ENCODE results near the gene MAF.

The MAF gene

GRCh38 chr16:79628988-79629387 is 28.5 kb upstream of the MAF start:
- TF ChIP-seq EZH2 (optimal IDR thresholded peaks at IDR 0.05; ENCODE audit: low read depth, low read length) (no peak), CTCF (IDR thresholded peaks at IDR 0.05; ENCODE audit: low read length) (no peak), EZH2phosphoT487 (IDR thresholded peaks at IDR 0.05; ENCODE audit: low read length) (no peak)
- Histone ChIP-seq H3K4me2 (ENCODE audit: low read depth, low read length) (peak overlapping the region; percentile 57; the same call in 1 of the 2 replicates), H3K9me3 (replicated peaks; ENCODE audit: insufficient read depth, low read length) (no peaks in the 10 kb centered on the region), H3K36me3 (replicated peaks; ENCODE audit: insufficient read depth, low read length) (no peaks in the 10 kb centered on the region), H3K4me3 (ENCODE audit: low read length) (no peak overlapping the region), H3F3A (ENCODE audit: insufficient read depth, low read length) (peaks cover 13% of the 10 kb centered on the region), H3K27ac (ENCODE audit: low read length) (peak overlapping the region; percentile 89), H3K4me1 (ENCODE audit: low read length) (peaks cover 30% of the 10 kb centered on the region), H4K20me1 (ENCODE audit: insufficient read depth, low read length) (no peaks in the 10 kb centered on the region), H3K9me2 (replicated peaks; ENCODE audit: insufficient read depth, low read length) (no peaks in the 10 kb centered on the region), H3K79me2 (ENCODE audit: low read length) (no peaks in the 10 kb centered on the region), H3K9ac (ENCODE audit: low read length) (peak overlapping the region; percentile 40), H2AFZ (ENCODE audit: low read length) (no peak overlapping the region), H3K27me3 (replicated peaks; ENCODE audit: insufficient read depth, low read length) (no peaks in the 10 kb centered on the region)
- DNase-seq = no peak

- Histone ChIP-seq H3K4me3 (ENCODE audit: low read length) (no peak overlapping the region), H3K4me2 (ENCODE audit: low read depth, low read length) (peak overlapping the region; percentile 57; the same call in 1 of the 2 replicates), H3K27ac (ENCODE audit: low read length) (peak overlapping the region; percentile 89), H2AFZ (ENCODE audit: low read length) (no peak overlapping the region), H3K9me3 (replicated peaks; ENCODE audit: insufficient read depth, low read length) (no peaks in the 10 kb centered on the region), H4K20me1 (ENCODE audit: insufficient read depth, low read length) (no peaks in the 10 kb centered on the region), H3K27me3 (replicated peaks; ENCODE audit: insufficient read depth, low read length) (no peaks in the 10 kb centered on the region), H3K9me2 (replicated peaks; ENCODE audit: insufficient read depth, low read length) (no peaks in the 10 kb centered on the region), H3K36me3 (replicated peaks; ENCODE audit: insufficient read depth, low read length) (no peaks in the 10 kb centered on the region), H3K9ac (ENCODE audit: low read length) (peak overlapping the region; percentile 59), H3F3A (ENCODE audit: insufficient read depth, low read length) (peaks cover 13% of the 10 kb centered on the region), H3K79me2 (ENCODE audit: low read length) (no peaks in the 10 kb centered on the region), H3K4me1 (ENCODE audit: low read length) (peaks cover 30% of the 10 kb centered on the region)
- TF ChIP-seq EZH2phosphoT487 (IDR thresholded peaks at IDR 0.05; ENCODE audit: low read length) = no peak
- no peak for TF ChIP-seq CTCF (IDR thresholded peaks at IDR 0.05; ENCODE audit: low read length)
- no peak for TF ChIP-seq EZH2 (optimal IDR thresholded peaks at IDR 0.05; ENCODE audit: low read depth, low read length)
- DNase-seq = peak; percentile 92
Observed at GRCh38 chr16:79628501-79628975, 28.0 kb upstream of the MAF start.

GRCh38 chr16:79627092-79627491 is 26.6 kb upstream of the MAF start:
- H3K9ac ChIP-seq (ENCODE audit: low read length) = no peak overlapping the region
- TF ChIP-seq CTCF (IDR thresholded peaks at IDR 0.05; ENCODE audit: low read length) = no peak
- TF ChIP-seq EZH2phosphoT487 (IDR thresholded peaks at IDR 0.05; ENCODE audit: low read length) = no peak
- TF ChIP-seq EZH2 (optimal IDR thresholded peaks at IDR 0.05; ENCODE audit: low read depth, low read length) = no peak
- no peaks in the 10 kb centered on the region for H3K9me2 ChIP-seq (replicated peaks; ENCODE audit: insufficient read depth, low read length)
- no peak for DNase-seq
- no peak overlapping the region for H3K4me3 ChIP-seq (ENCODE audit: low read length)
- H3K27ac ChIP-seq (ENCODE audit: low read length) = no peak overlapping the region
- peaks cover 13% of the 10 kb centered on the region for H3F3A ChIP-seq (ENCODE audit: insufficient read depth, low read length)
- no peaks in the 10 kb centered on the region for H3K79me2 ChIP-seq (ENCODE audit: low read length)
- H3K27me3 ChIP-seq (replicated peaks; ENCODE audit: insufficient read depth, low read length) = no peaks in the 10 kb centered on the region
- H2AFZ ChIP-seq (ENCODE audit: low read length) = no peak overlapping the region
- no peak overlapping the region for H3K4me2 ChIP-seq (ENCODE audit: low read depth, low read length)
- H3K4me1 ChIP-seq (ENCODE audit: low read length) = peaks cover 30% of the 10 kb centered on the region
- H4K20me1 ChIP-seq (ENCODE audit: insufficient read depth, low read length) = no peaks in the 10 kb centered on the region
- no peaks in the 10 kb centered on the region for H3K36me3 ChIP-seq (replicated peaks; ENCODE audit: insufficient read depth, low read length)
- no peaks in the 10 kb centered on the region for H3K9me3 ChIP-seq (replicated peaks; ENCODE audit: insufficient read depth, low read length)
